Mesenchymal stem cell (in vitro differentiated cells and primary cell): Measurements from ENCODE around the gene ACACB.

Source experiments
- DNase-seq: peaks from one replicate; pipeline ENCODE4 v3.0.0-alpha.2; 2013
- H2AFZ ChIP-seq: one replicate; pipeline ENCODE4 v1.6.1; 2013; ENCODE audit warnings: low read depth, mild to moderate bottlenecking, control low read depth, inconsistent platforms, low read length, moderate library complexity
- H2AK5ac ChIP-seq: 2 replicates; pipeline ENCODE4 v1.6.1; 2013; ENCODE audit warnings: low read length, moderate library complexity, mild to moderate bottlenecking, inconsistent platforms; ENCODE audit not compliant: severe bottlenecking
- H2BK120ac ChIP-seq: one replicate; pipeline ENCODE4 v1.6.1; 2013; ENCODE audit warnings: low read depth, mild to moderate bottlenecking, inconsistent platforms, low read length, moderate library complexity
- H2BK12ac ChIP-seq, 2 experiments: one replicate each; pipeline ENCODE4 v1.6.1; 2013; ENCODE audit warnings: inconsistent platforms in 2 of 2, low read length in 2 of 2, mild to moderate bottlenecking in 2 of 2, moderate library complexity in 2 of 2, control low read depth in 1 of 2
- H2BK15ac ChIP-seq: one replicate; pipeline ENCODE4 v1.6.1; 2013; ENCODE audit warnings: mild to moderate bottlenecking, low read depth, inconsistent platforms; ENCODE audit not compliant: poor library complexity, severe bottlenecking
- H2BK5ac ChIP-seq: 2 replicates; pipeline ENCODE4 v1.6.1; 2013; ENCODE audit warnings: low read depth, mild to moderate bottlenecking, low read length, control low read depth, inconsistent platforms; ENCODE audit not compliant: poor library complexity, severe bottlenecking
- H3K14ac ChIP-seq, 2 experiments: one replicate each; pipeline ENCODE4 v1.6.1; 2013; ENCODE audit warnings: inconsistent platforms in 2 of 2, low read length in 2 of 2, control low read depth in 1 of 2, mild to moderate bottlenecking in 1 of 2, moderate library complexity in 1 of 2
- H3K18ac ChIP-seq, 2 experiments: one replicate each; pipeline ENCODE4 v1.6.1; 2013; ENCODE audit warnings: inconsistent platforms in 2 of 2, low read length in 2 of 2, control low read depth in 1 of 2, low read depth in 1 of 2, mild to moderate bottlenecking in 1 of 2
- H3K23ac ChIP-seq, 2 experiments: one replicate each; pipeline ENCODE4 v1.6.1; 2013; ENCODE audit warnings: inconsistent platforms in 2 of 2, low read length in 2 of 2, mild to moderate bottlenecking in 2 of 2, moderate library complexity in 2 of 2, control low read depth in 1 of 2
- H3K27ac ChIP-seq: 2 replicates; pipeline ENCODE4 v1.5.1; 2013; ENCODE audit warnings: mild to moderate bottlenecking, moderate library complexity, low read length, control low read depth, inconsistent platforms; ENCODE audit not compliant: poor library complexity, severe bottlenecking
- H3K27me3 ChIP-seq, 2 experiments: 2 replicates each; pipeline versions ENCODE4 v1.6.1 to v1.7.0; 2013; ENCODE audit warnings: low read length in 2 of 2, mild to moderate bottlenecking in 2 of 2, moderate library complexity in 2 of 2, control low read depth in 1 of 2, inconsistent platforms in 1 of 2; ENCODE audit not compliant: control insufficient read depth in 1 of 2, insufficient read depth in 1 of 2
- H3K36me3 ChIP-seq, 2 experiments: 2 replicates each; pipeline versions ENCODE4 v1.6.1 to v1.7.0; 2013; ENCODE audit warnings: low read length in 2 of 2, control low read depth in 1 of 2, inconsistent platforms in 1 of 2, low read depth in 1 of 2, mild to moderate bottlenecking in 1 of 2; ENCODE audit not compliant: insufficient read depth in 2 of 2, control insufficient read depth in 1 of 2
- H3K4ac ChIP-seq, 2 experiments: one replicate each; pipeline ENCODE4 v1.6.1; 2013; ENCODE audit warnings: inconsistent platforms in 2 of 2, low read length in 2 of 2, mild to moderate bottlenecking in 2 of 2, moderate library complexity in 2 of 2, control low read depth in 1 of 2, low read depth in 1 of 2
- H3K4me1 ChIP-seq: 2 replicates; pipeline ENCODE4 v1.6.1; 2013; ENCODE audit warnings: low read depth, low read length, control low read depth; ENCODE audit not compliant: control insufficient read depth, insufficient read depth
- H3K4me2 ChIP-seq: 2 replicates; pipeline ENCODE4 v1.6.1; 2013; ENCODE audit warnings: low read length, mild to moderate bottlenecking, inconsistent platforms; ENCODE audit not compliant: poor library complexity, severe bottlenecking
- H3K4me3 ChIP-seq, 2 experiments: 2 replicates each; pipeline versions ENCODE4 v1.5.1 to v1.7.0; 2013; ENCODE audit warnings: low read length in 2 of 2, mild to moderate bottlenecking in 2 of 2, control low read depth in 1 of 2, low read depth in 1 of 2; ENCODE audit not compliant: insufficient read depth in 1 of 2
- H3K79me1 ChIP-seq: replicated peaks from 2 replicates; pipeline ENCODE4 v1.6.1; 2013; ENCODE audit warnings: mild to moderate bottlenecking, control low read depth, low read length, inconsistent platforms; ENCODE audit not compliant: poor library complexity, severe bottlenecking
- H3K9ac ChIP-seq: 2 replicates; pipeline ENCODE4 v1.7.0; 2013; ENCODE audit warnings: mild to moderate bottlenecking, low read length, moderate library complexity
- H3K9me3 ChIP-seq: 2 replicates; pipeline ENCODE4 v1.7.0; 2013; ENCODE audit warnings: mild to moderate bottlenecking, low read length; ENCODE audit not compliant: control insufficient read depth
- H4K8ac ChIP-seq: one replicate; pipeline ENCODE4 v1.6.1; 2013; ENCODE audit warnings: inconsistent platforms, mild to moderate bottlenecking, low read length, moderate library complexity
- H4K91ac ChIP-seq: one replicate; pipeline ENCODE4 v1.6.1; 2013; ENCODE audit warnings: mild to moderate bottlenecking, low read length, inconsistent platforms
- WGBS: methylation state at CpG from one replicate; pipeline ENCODE4 v1.1.7; 2013; ENCODE audit warnings: mixed read lengths; 5-methylcytosine and 5-hydroxymethylcytosine counted together

Gene ACACB

GRCh38 chr12:109294286-109294796, 178.0 kb downstream of the ACACB start:
- no peak overlapping the region for H3K4ac ChIP-seq
- H4K8ac ChIP-seq: no peak overlapping the region
- no peak for DNase-seq
- H2AK5ac ChIP-seq: no peak overlapping the region
- peaks cover 5% of the 10 kb centered on the region for H3K4me1 ChIP-seq
- H2BK12ac ChIP-seq: no peak overlapping the region
- no peak overlapping the region for H3K18ac ChIP-seq
- no peak overlapping the region for H3K27ac ChIP-seq
- no peak overlapping the region for H3K4me2 ChIP-seq
- H3K27me3 ChIP-seq: peaks cover 42 to 69% of the 10 kb centered on the region in 2 experiments
- no peak overlapping the region for H3K23ac ChIP-seq
- H3K4me3 ChIP-seq: no peak overlapping the region
- H3K36me3 ChIP-seq: no peaks in the 10 kb centered on the region
- H3K14ac ChIP-seq: no peak overlapping the region
- no peak overlapping the region for H2AFZ ChIP-seq
- no peak overlapping the region for H2BK15ac ChIP-seq
- H2BK120ac ChIP-seq: no peak overlapping the region
- no peak overlapping the region for H2BK5ac ChIP-seq
- H3K9me3 ChIP-seq: no peaks in the 10 kb centered on the region
- H4K91ac ChIP-seq: no peak overlapping the region
- WGBS: 81% methylated on average over 5 of the region's 5 CpGs
- H3K79me1 ChIP-seq: no peaks in the 10 kb centered on the region
- H3K9ac ChIP-seq: no peak overlapping the region

GRCh38 chr12:109295764-109296425, 179.5 kb downstream of the ACACB start:
- no peak overlapping the region for H3K4ac ChIP-seq
- no peak overlapping the region for H2BK120ac ChIP-seq
- peaks cover 53 to 65% of the 10 kb centered on the region in 2 experiments for H3K27me3 ChIP-seq
- no peak overlapping the region for H3K14ac ChIP-seq
- no peak overlapping the region for H4K91ac ChIP-seq
- H2AK5ac ChIP-seq: no peak overlapping the region
- no peak for DNase-seq
- no peak overlapping the region for H3K27ac ChIP-seq
- H2BK5ac ChIP-seq: no peak overlapping the region
- no peaks in the 10 kb centered on the region for H3K79me1 ChIP-seq
- no peak overlapping the region for H2BK12ac ChIP-seq
- H3K23ac ChIP-seq: no peak overlapping the region
- no peak overlapping the region for H3K18ac ChIP-seq
- no peak overlapping the region for H3K4me3 ChIP-seq
- H3K4me2 ChIP-seq: no peak overlapping the region
- no peak overlapping the region for H2AFZ ChIP-seq
- no peak overlapping the region for H4K8ac ChIP-seq
- H3K36me3 ChIP-seq: no peaks in the 10 kb centered on the region
- no peaks in the 10 kb centered on the region for H3K9me3 ChIP-seq
- WGBS: 76% methylated on average over 13 of the region's 13 CpGs
- H3K4me1 ChIP-seq: peaks cover 5% of the 10 kb centered on the region
- H3K9ac ChIP-seq: no peak overlapping the region
- no peak overlapping the region for H2BK15ac ChIP-seq

- no peak overlapping the region for H3K23ac ChIP-seq
- no peaks in the 10 kb centered on the region for H3K9me3 ChIP-seq
- H2AFZ ChIP-seq: no peak overlapping the region
- H3K9ac ChIP-seq: no peak overlapping the region
- H3K27me3 ChIP-seq: peaks cover 53 to 65% of the 10 kb centered on the region in 2 experiments
- no peak overlapping the region for H3K4me3 ChIP-seq
- no peak overlapping the region for H2AK5ac ChIP-seq
- DNase-seq: no peak
- no peaks in the 10 kb centered on the region for H3K79me1 ChIP-seq
- no peak overlapping the region for H2BK15ac ChIP-seq
- peaks cover 3% of the 10 kb centered on the region for H3K4me1 ChIP-seq
- H4K91ac ChIP-seq: no peak overlapping the region
- no peak overlapping the region for H2BK5ac ChIP-seq
- H3K4me2 ChIP-seq: no peak overlapping the region
- 58% methylated on average over 3 of the region's 3 CpGs for whole genome bisulfite sequencing
- H4K8ac ChIP-seq: no peak overlapping the region
- H3K4ac ChIP-seq: no peak overlapping the region
- no peak overlapping the region for H3K18ac ChIP-seq
- no peak overlapping the region for H2BK12ac ChIP-seq
- H3K14ac ChIP-seq: no peak overlapping the region
- no peak overlapping the region for H3K27ac ChIP-seq
- no peaks in the 10 kb centered on the region for H3K36me3 ChIP-seq
- H2BK120ac ChIP-seq: no peak overlapping the region
Measured at GRCh38 chr12:109296431-109296830, 180.0 kb downstream of the ACACB start.

GRCh38 chr12:109299849-109300248, 183.5 kb downstream of the ACACB start:
- H3K18ac ChIP-seq: no peak overlapping the region
- H3K9me3 ChIP-seq: no peaks in the 10 kb centered on the region
- H4K8ac ChIP-seq: no peak overlapping the region
- H3K4me2 ChIP-seq: no peak overlapping the region
- H3K79me1 ChIP-seq: no peaks in the 10 kb centered on the region
- WGBS: 88% methylated on average over 7 of the region's 7 CpGs
- H3K9ac ChIP-seq: no peak overlapping the region
- no peak overlapping the region for H3K23ac ChIP-seq
- no peak overlapping the region for H2BK12ac ChIP-seq
- no peak overlapping the region for H3K4me3 ChIP-seq
- no peak overlapping the region for H2BK120ac ChIP-seq
- no peak overlapping the region for H2BK15ac ChIP-seq
- H2AK5ac ChIP-seq: no peak overlapping the region
- no peak overlapping the region for H3K14ac ChIP-seq
- H2AFZ ChIP-seq: no peak overlapping the region
- peaks cover 53 to 65% of the 10 kb centered on the region in 2 experiments for H3K27me3 ChIP-seq
- H4K91ac ChIP-seq: no peak overlapping the region
- no peaks in the 10 kb centered on the region for H3K4me1 ChIP-seq
- no peak overlapping the region for H3K27ac ChIP-seq
- no peaks in the 10 kb centered on the region for H3K36me3 ChIP-seq
- no peak overlapping the region for H2BK5ac ChIP-seq
- no peak overlapping the region for H3K4ac ChIP-seq
- DNase-seq: no peak
